CD14-positive monocyte (primary cell): ENCODE results near the gene CFAP97D1. TPM values are rescaled to one million over a fixed set of nuclear protein-coding genes. Genes with fewer than 3 reads are reported as not detected.
A peak's percentile ranks its signal among the peaks of the same experiment; 100 is the strongest.

Source experiments
- DNase-seq, 3 donors: peaks; one replicate each; pipeline ENCODE4 v3.0.0-alpha.2; 2011 to 2022
- H2AFZ ChIP-seq: 2 replicates; pipeline ENCODE4 v1.6.0; 2012; ENCODE audit warnings: mild to moderate bottlenecking, low read depth, low read length, inconsistent platforms; ENCODE audit not compliant: insufficient read depth, poor library complexity, severe bottlenecking
- H3K27ac ChIP-seq, 2 donors: 1 replicate in 1 of 2; 2 replicates in 1 of 2; pipeline ENCODE4 v1.5.1; 2012 to 2013; ENCODE audit warnings: low read length in 2 of 2, control low read depth in 1 of 2, inconsistent platforms in 1 of 2, low read depth in 1 of 2, mild to moderate bottlenecking in 1 of 2
- H3K27me3 ChIP-seq, 2 donors: one replicate each; pipeline versions ENCODE4 v1.6.0 to v1.6.1; 2011 to 2013; ENCODE audit warnings: low read length in 2 of 2; ENCODE audit not compliant: control insufficient read depth in 2 of 2, insufficient read depth in 2 of 2
- H3K36me3 ChIP-seq, 2 donors: replicated peaks in 1 of 2; 1 replicate in 1 of 2; 2 replicates in 1 of 2; pipeline versions ENCODE4 v1.5.1 to v1.6.1; 2012 to 2013; ENCODE audit warnings: low read length in 2 of 2, control low read depth in 1 of 2, inconsistent platforms in 1 of 2, mild to moderate bottlenecking in 1 of 2; ENCODE audit not compliant: insufficient read depth in 2 of 2, control insufficient read depth in 1 of 2
- H3K4me1 ChIP-seq, 2 donors: 1 replicate in 1 of 2; 2 replicates in 1 of 2; pipeline versions ENCODE4 v1.5.1 to v1.6.1; 2012 to 2013; ENCODE audit warnings: low read length in 2 of 2, control low read depth in 1 of 2, inconsistent platforms in 1 of 2, mild to moderate bottlenecking in 1 of 2, moderate library complexity in 1 of 2; ENCODE audit not compliant: insufficient read depth in 2 of 2, control insufficient read depth in 1 of 2
- H3K4me2 ChIP-seq: replicated peaks from 2 replicates; pipeline ENCODE3; 2012; ENCODE audit warnings: low read length, moderate library complexity, mild to moderate bottlenecking; ENCODE audit not compliant: poor library complexity, severe bottlenecking; ENCODE audit errors: extremely low read depth
- H3K4me3 ChIP-seq, 3 experiments: fragments of 200-600 bp in 1 of 3; sonication (generic) in 1 of 3; replicated peaks in 1 of 3; 1 replicate in 2 of 3; 2 replicates in 1 of 3; pipeline ENCODE4 v1.5.1; 2011 to 2013; ENCODE audit warnings: low read length in 3 of 3, mild to moderate bottlenecking in 3 of 3, control low read depth in 2 of 3, low read depth in 2 of 3, inconsistent platforms in 1 of 3, moderate library complexity in 1 of 3
- H3K79me2 ChIP-seq: 2 replicates; pipeline ENCODE4 v1.6.0; 2012; ENCODE audit warnings: mild to moderate bottlenecking, control low read depth, inconsistent platforms, low read length, moderate library complexity; ENCODE audit not compliant: insufficient read depth
- H3K9ac ChIP-seq: 2 replicates; pipeline ENCODE4 v1.6.0; 2017; ENCODE audit warnings: low read length, mild to moderate bottlenecking; ENCODE audit not compliant: insufficient read depth, poor library complexity, severe bottlenecking
- H3K9me3 ChIP-seq, 2 donors: replicated peaks in 1 of 2; 1 replicate in 1 of 2; 2 replicates in 1 of 2; pipeline versions ENCODE4 v1.5.1 to v1.6.1; 2012 to 2013; ENCODE audit warnings: low read length in 2 of 2, control low read depth in 1 of 2; ENCODE audit not compliant: control insufficient read depth in 1 of 2, insufficient read depth in 1 of 2
- H4K20me1 ChIP-seq: 2 replicates; pipeline ENCODE4 v1.6.0; 2012; ENCODE audit warnings: mild to moderate bottlenecking, low read length, control low read depth, moderate library complexity; ENCODE audit not compliant: insufficient read depth
- H3K27ac Mint-ChIP-seq, 7 donors: one replicate each; pipeline ENCODE4 v1.8.0; 2020; ENCODE audit warnings: mild to moderate bottlenecking in 7 of 7, mixed read lengths in 7 of 7, moderate library complexity in 6 of 7, inconsistent platforms in 2 of 7
- H3K27me3 Mint-ChIP-seq, 3 donors: one replicate each; pipeline ENCODE4 v1.8.0; 2021 to 2022; ENCODE audit warnings: low read depth in 3 of 3, mild to moderate bottlenecking in 3 of 3, mixed read lengths in 3 of 3, moderate library complexity in 3 of 3, inconsistent platforms in 1 of 3
- H3K36me3 Mint-ChIP-seq, 2 donors: one replicate each; pipeline ENCODE4 v1.8.0; 2020; ENCODE audit warnings: mixed read lengths in 2 of 2, inconsistent platforms in 1 of 2, mild to moderate bottlenecking in 1 of 2
- H3K4me1 Mint-ChIP-seq: one replicate; pipeline ENCODE4 v1.8.0; 2020; ENCODE audit warnings: mild to moderate bottlenecking, mixed read lengths
- H3K4me3 Mint-ChIP-seq, 2 donors: one replicate each; pipeline ENCODE4 v1.8.0; 2020; ENCODE audit warnings: mild to moderate bottlenecking in 2 of 2, mixed read lengths in 2 of 2, moderate library complexity in 1 of 2
- H3K9me3 Mint-ChIP-seq, 7 donors: one replicate each; pipeline ENCODE4 v1.8.0; 2020 to 2022; ENCODE audit warnings: mixed read lengths in 7 of 7, mild to moderate bottlenecking in 6 of 7, moderate library complexity in 6 of 7, inconsistent platforms in 2 of 7
- CTCF ChIP-seq: fragments of 200-600 bp; IDR thresholded peaks from one replicate; pipeline ENCODE4 v1.8.0; 2022; ENCODE audit warnings: antibody characterized with exemption, mild to moderate bottlenecking
- WGBS: methylation state at CpG from one replicate; pipeline ENCODE4 v1.1.5; 2013; ENCODE audit warnings: missing lambda C conversion rate; ENCODE audit not compliant: insufficient coverage; 5-methylcytosine and 5-hydroxymethylcytosine counted together
- intact Hi-C, 2 donors: fragments of 100-400 bp; cut with micrococcal nuclease; formaldehyde crosslinking; loops; one replicate each; pipeline versions ENCODE4 v1.15.0 to v1.15.1; 2023
- polyA plus RNA-seq, 3 donors: library from polyadenylated mRNA; depleted of rRNA in 1 of 3; unstranded in 2 of 3; stranded (reverse) in 1 of 3; fragments of 300-500 nt in 2 of 3; fragments of >200 nt in 1 of 3; fragmentation: Illumina TruSeq in 2 of 3; gene quantifications; 1 replicate in 2 of 3; 2 replicates in 1 of 3; pipeline ENCODE4 v1.2.3, GENCODE V29; 2012 to 2021

The CFAP97D1 gene
- polyA plus RNA-seq, 3 donors, result 0.07 TPM; not detected in 2

- no CpG with 5 or more reads among the region's 4 CpGs for WGBS
- Mint-ChIP-seq H3K36me3 (peaks cover 5% of the 10 kb centered on the region in 2 donors), H3K27me3 (peaks cover 0 to 3% (median 1%) of the 10 kb centered on the region in 3 donors), H3K27ac (peak overlapping the region in 1 of 7 donors; percentile 6), H3K4me3 (no peak overlapping the region), H3K9me3 (peaks cover 0 to 4% (median 0%) of the 10 kb centered on the region in 7 donors), H3K4me1 (peaks cover 3% of the 10 kb centered on the region)
- no peaks in the 10 kb centered on the region for H3K9me3 ChIP-seq
- H3K4me2 ChIP-seq, result no peak overlapping the region
- no peaks in the 10 kb centered on the region for H4K20me1 ChIP-seq
- H3K27ac ChIP-seq, result no peak overlapping the region
- H3K4me1 ChIP-seq, result no peaks in the 10 kb centered on the region
- H2AFZ ChIP-seq, result no peak overlapping the region
- no peaks in the 10 kb centered on the region for H3K36me3 ChIP-seq
- H3K4me3 ChIP-seq, result no peak overlapping the region
- no peak overlapping the region for H3K9ac ChIP-seq
- DNase-seq, result no peak
- no peaks in the 10 kb centered on the region for H3K27me3 ChIP-seq
- TF ChIP-seq CTCF, result no peak
- intact Hi-C loops, result no loop called here
- no peaks in the 10 kb centered on the region for H3K79me2 ChIP-seq
Observed at GRCh38 chr17:43808076-43808475, 27.8 kb downstream of the CFAP97D1 start.

GRCh38 chr17:43809121-43809520, 28.9 kb downstream of the CFAP97D1 start:
- DNase-seq, result no peak
- Mint-ChIP-seq H3K4me1 (peaks cover 5% of the 10 kb centered on the region), H3K9me3 (peaks cover 0 to 4% (median 0%) of the 10 kb centered on the region in 7 donors), H3K36me3 (peaks cover 0 to 5% of the 10 kb centered on the region in 2 donors), H3K27ac (no peak overlapping the region), H3K27me3 (peaks cover 0 to 3% (median 1%) of the 10 kb centered on the region in 3 donors), H3K4me3 (no peak overlapping the region)
- no peak overlapping the region for H2AFZ ChIP-seq
- no peak overlapping the region for H3K9ac ChIP-seq
- H3K4me3 ChIP-seq, result no peak overlapping the region
- H3K4me2 ChIP-seq, result no peak overlapping the region
- no peaks in the 10 kb centered on the region for H3K36me3 ChIP-seq
- TF ChIP-seq CTCF, result no peak
- H4K20me1 ChIP-seq, result no peaks in the 10 kb centered on the region
- no peak overlapping the region for H3K27ac ChIP-seq
- 88% methylated on average over 3 of the region's 5 CpGs for WGBS
- intact Hi-C loops, result no loop called here
- H3K79me2 ChIP-seq, result no peaks in the 10 kb centered on the region
- H3K4me1 ChIP-seq, result peaks cover 0 to 2% of the 10 kb centered on the region in 2 donors
- no peaks in the 10 kb centered on the region for H3K9me3 ChIP-seq
- H3K27me3 ChIP-seq, result no peaks in the 10 kb centered on the region
